ENCODE data around the gene TBX1. TPM values are rescaled to one million over a fixed set of nuclear protein-coding genes. Genes with fewer than 3 reads are reported as not detected.

Gene TBX1
- total and polyA plus RNA-seq, 2 experiments from 2014 or later = 0.12 to 0.71 TPM

DNA sequence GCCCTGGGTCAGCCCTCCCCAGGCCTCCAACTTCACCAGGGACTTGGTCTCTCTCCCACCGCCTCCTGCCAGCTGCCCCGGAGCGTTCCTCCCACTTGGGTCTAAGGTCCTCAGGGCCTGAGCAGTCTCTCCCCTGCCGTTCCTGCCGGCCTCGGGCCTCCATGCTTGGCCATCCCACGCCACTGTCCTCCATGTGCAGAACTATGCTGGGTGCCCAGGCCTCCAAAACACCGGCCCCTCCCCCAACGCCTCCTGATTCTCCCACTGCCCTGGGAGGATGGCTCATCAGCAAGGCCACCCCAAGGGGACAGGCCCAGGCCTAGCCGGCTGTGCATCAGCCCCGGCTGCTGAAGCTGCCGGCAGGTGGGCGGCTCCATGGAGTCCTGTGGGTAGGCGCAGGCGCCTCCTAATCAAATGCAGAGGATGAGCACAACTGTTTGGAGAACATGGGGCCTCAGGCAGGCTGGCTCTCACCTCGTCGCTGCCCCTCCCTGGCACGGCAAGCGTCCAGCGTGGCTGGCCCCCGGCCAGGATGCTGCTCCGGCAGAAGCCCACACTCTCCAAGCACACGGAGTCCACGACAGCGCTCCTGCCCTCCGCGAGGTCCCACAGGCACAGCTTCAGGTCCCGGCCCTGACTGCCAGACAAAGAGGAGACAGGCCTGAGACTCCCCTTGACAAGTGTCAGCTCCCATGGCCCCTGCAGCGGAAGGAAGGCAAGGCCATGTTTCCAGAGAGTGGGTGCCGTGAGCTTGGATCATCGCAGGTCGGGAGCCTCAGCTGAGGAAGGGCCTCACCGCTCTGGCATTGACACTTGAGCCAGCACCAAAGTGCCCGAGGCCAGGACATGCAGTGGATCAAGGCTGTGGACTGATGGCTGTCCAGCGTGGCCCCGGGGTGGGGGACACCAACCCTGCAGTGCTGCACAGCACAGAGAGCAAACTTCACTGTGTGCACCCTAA is 51.5 kb downstream of the TBX1 start:
- Histone ChIP-seq H3K27me3 (no peaks in the 10 kb centered on the region), H3K9me3 (ENCODE audit: low read depth) (no peaks in the 10 kb centered on the region), H3K4me3 (no peak overlapping the region), H3K36me3 (no peaks in the 10 kb centered on the region), H3K27ac (no peak overlapping the region), H3K4me1 (ENCODE audit: low read depth) (no peaks in the 10 kb centered on the region)
- no peak for DNase-seq (ENCODE audit: low read depth in 1 of 2, low spot score in 1 of 2)
- no peak for TF ChIP-seq CTCF (IDR thresholded peaks at IDR 0.05; ENCODE audit: low read depth, low read length)

DNA sequence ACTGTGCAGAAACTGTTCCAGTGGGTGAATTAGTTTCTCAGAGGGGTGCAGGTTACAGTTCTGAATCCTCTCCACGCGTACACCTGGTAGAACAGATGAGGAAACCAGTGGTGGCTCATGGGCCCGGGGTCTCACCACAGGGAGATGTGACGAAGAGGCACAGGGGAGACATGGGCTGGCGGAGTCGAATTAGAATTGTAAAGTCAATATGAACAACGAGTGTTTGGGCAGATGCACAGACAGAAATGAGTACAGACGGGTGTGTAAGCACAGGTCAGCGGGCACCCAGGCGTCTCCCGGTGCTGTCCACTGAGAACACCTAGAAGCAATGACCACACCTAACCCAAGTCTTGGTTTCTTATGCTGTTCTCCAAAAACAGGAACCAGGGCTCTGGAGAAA is 52.3 kb downstream of the TBX1 start:
- DNase-seq (ENCODE audit: low read depth in 1 of 2, low spot score in 1 of 2) = no peak
- Histone ChIP-seq H3K27me3 (no peaks in the 10 kb centered on the region), H3K4me1 (ENCODE audit: low read depth) (no peaks in the 10 kb centered on the region), H3K36me3 (no peaks in the 10 kb centered on the region), H3K4me3 (no peak overlapping the region), H3K9me3 (ENCODE audit: low read depth) (no peaks in the 10 kb centered on the region), H3K27ac (no peak overlapping the region)
- TF ChIP-seq CTCF (IDR thresholded peaks at IDR 0.05; ENCODE audit: low read depth, low read length) = no peak

DNA sequence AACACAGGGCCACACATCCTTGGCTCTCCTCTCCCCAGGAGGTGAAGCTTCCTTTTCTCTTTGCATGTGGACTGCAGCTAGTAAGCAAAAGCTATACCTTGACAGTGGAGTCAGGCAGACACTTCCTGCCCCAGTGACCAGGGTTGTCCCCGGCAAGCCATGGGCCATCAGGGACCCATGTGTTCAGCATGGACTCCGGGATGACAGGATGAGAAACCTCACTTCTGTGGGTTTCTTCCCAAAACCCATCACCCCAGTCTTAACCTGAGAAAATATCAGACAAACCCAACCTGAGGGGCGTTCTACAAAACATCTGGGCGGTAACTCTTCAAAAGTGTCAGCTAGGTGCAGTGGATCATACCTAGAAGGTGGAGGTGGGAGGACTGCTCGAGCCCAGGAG is 53.9 kb downstream of the TBX1 start:
- H3K4me3 ChIP-seq = no peak overlapping the region
- H3K4me1 ChIP-seq (ENCODE audit: low read depth) = no peaks in the 10 kb centered on the region
- no peak overlapping the region for H3K27ac ChIP-seq
- no peaks in the 10 kb centered on the region for H3K36me3 ChIP-seq
- H3K27me3 ChIP-seq = no peaks in the 10 kb centered on the region
- DNase-seq (ENCODE audit: low read depth in 1 of 2, low spot score in 1 of 2) = no peak
- H3K9me3 ChIP-seq (ENCODE audit: low read depth) = no peaks in the 10 kb centered on the region
- no peak for TF ChIP-seq CTCF (IDR thresholded peaks at IDR 0.05; ENCODE audit: low read depth, low read length)

- Histone ChIP-seq H3K36me3 (no peaks in the 10 kb centered on the region), H3K27ac (no peak overlapping the region), H3K4me1 (ENCODE audit: low read depth) (no peaks in the 10 kb centered on the region), H3K4me3 (no peak overlapping the region), H3K9me3 (ENCODE audit: low read depth) (no peaks in the 10 kb centered on the region), H3K27me3 (no peaks in the 10 kb centered on the region)
- TF ChIP-seq CTCF (IDR thresholded peaks at IDR 0.05; ENCODE audit: low read depth, low read length) = no peak
- DNase-seq (ENCODE audit: low read depth in 1 of 2, low spot score in 1 of 2) = no peak
Observed at GRCh38 chr22:19815093-19815822, 54.7 kb downstream of the TBX1 start.

DNA sequence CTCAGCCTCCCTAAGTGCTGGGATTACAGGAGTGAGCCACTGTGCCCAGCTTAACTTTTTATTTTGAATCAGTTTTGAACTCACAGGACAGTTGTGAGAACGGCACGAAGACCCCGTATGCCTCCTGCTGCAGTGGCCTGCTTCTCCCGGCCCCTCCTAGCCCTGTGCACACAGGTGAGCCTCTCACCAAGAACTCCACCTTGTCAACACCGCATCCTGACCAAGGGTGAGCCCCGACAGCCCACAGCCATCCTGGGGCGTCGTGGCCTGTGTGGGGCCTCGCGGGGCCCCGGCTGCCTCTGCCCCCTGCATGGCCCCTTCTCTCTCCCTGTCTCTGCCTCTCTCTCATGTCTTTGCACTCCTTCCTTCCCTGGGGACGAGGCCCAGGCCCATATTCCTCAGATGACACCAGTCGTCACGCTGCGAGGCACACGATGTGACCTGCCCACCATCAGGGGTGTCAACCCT is 55.3 kb downstream of the TBX1 start:
- Histone ChIP-seq H3K36me3 (no peaks in the 10 kb centered on the region), H3K27me3 (no peaks in the 10 kb centered on the region), H3K4me3 (no peak overlapping the region), H3K4me1 (ENCODE audit: low read depth) (no peaks in the 10 kb centered on the region), H3K9me3 (ENCODE audit: low read depth) (no peaks in the 10 kb centered on the region), H3K27ac (no peak overlapping the region)
- no peak for TF ChIP-seq CTCF (IDR thresholded peaks at IDR 0.05; ENCODE audit: low read depth, low read length)
- no peak for DNase-seq (ENCODE audit: low read depth in 1 of 2, low spot score in 1 of 2)

Measured in cardiac muscle cell (in vitro differentiated cells and primary cell).